Neural cell (in vitro differentiated cells): ENCODE measurements around the gene PHACTR4. TPM values are rescaled to one million over a fixed set of nuclear protein-coding genes. Genes with fewer than 3 reads are reported as not detected.
A peak's percentile ranks its signal among the peaks of the same experiment; 100 is the strongest.
"Not testable (repeated sequence)": the region's sequence is repeated elsewhere in the genome, so short reads cannot be mapped to it uniquely, and the experiment has no call there.

Source experiments
- H2AFZ ChIP-seq: fragments of 200-600, 300-800 bp; sonication (generic), shearing (Covaris generic); 2 replicates; pipeline ENCODE4 v1.6.0; 2014; ENCODE audit warnings: low read depth, mild to moderate bottlenecking, antibody characterized with exemption, low read length, moderate library complexity
- H3F3A ChIP-seq: fragments of 200-600 bp; shearing (Covaris generic); 2 replicates; pipeline ENCODE4 v1.6.1; 2016; ENCODE audit warnings: mild to moderate bottlenecking, moderate library complexity, mixed read lengths, antibody characterized with exemption, low read length; ENCODE audit not compliant: insufficient read depth, poor library complexity, severe bottlenecking
- H3K27ac ChIP-seq: fragments of 200-600, 300-800 bp; sonication (generic), shearing (Covaris generic); 2 replicates; pipeline ENCODE4 v1.5.1; 2014; ENCODE audit warnings: mild to moderate bottlenecking, low read length, moderate library complexity
- H3K27me3 ChIP-seq: fragments of 300-800, 200-600 bp; sonication (generic), shearing (Covaris generic); 2 replicates; pipeline ENCODE4 v1.6.0; 2014; ENCODE audit warnings: mild to moderate bottlenecking, low read depth, low read length, moderate library complexity; ENCODE audit not compliant: insufficient read depth
- H3K36me3 ChIP-seq: fragments of 300-800, 200-600 bp; sonication (generic), shearing (Covaris generic); 2 replicates; pipeline ENCODE4 v1.5.1; 2014; ENCODE audit warnings: mild to moderate bottlenecking, antibody characterized with exemption, low read length, moderate library complexity; ENCODE audit not compliant: insufficient read depth
- H3K4me2 ChIP-seq: fragments of 300-800, 200-600 bp; sonication (generic), shearing (Covaris generic); 2 replicates; pipeline ENCODE4 v1.6.0; 2014; ENCODE audit warnings: mild to moderate bottlenecking, low read length
- H3K4me3 ChIP-seq: fragments of 300-800, 200-600 bp; sonication (generic), shearing (Covaris generic); 2 replicates; pipeline ENCODE4 v1.5.1; 2014; ENCODE audit warnings: mild to moderate bottlenecking, low read length, moderate library complexity
- H3K79me2 ChIP-seq: fragments of 200-600 bp; shearing (Covaris generic); replicated peaks from 2 replicates; pipeline ENCODE4 v1.6.0; 2014; ENCODE audit warnings: mild to moderate bottlenecking, low read length, moderate library complexity; ENCODE audit not compliant: insufficient read depth
- H3K9ac ChIP-seq: fragments of 300-800, 200-600 bp; sonication (generic), shearing (Covaris generic); 2 replicates; pipeline ENCODE4 v1.6.1; 2016; ENCODE audit warnings: mild to moderate bottlenecking, low read length, mixed read lengths
- H3K9me2 ChIP-seq: fragments of 200-600 bp; shearing (Covaris generic); 2 replicates; pipeline ENCODE4 v1.6.1; 2016; ENCODE audit warnings: mild to moderate bottlenecking, low read length, mixed read lengths; ENCODE audit not compliant: insufficient read depth
- H3K9me3 ChIP-seq: fragments of 200-600, 300-800 bp; sonication (generic), shearing (Covaris generic); 2 replicates; pipeline ENCODE4 v1.6.1; 2016; ENCODE audit warnings: mild to moderate bottlenecking, mixed run types, low read length, moderate library complexity, mixed read lengths
- H4K20me1 ChIP-seq: fragments of 200-600 bp; shearing (Covaris generic); 2 replicates; pipeline ENCODE4 v1.6.1; 2016; ENCODE audit warnings: mild to moderate bottlenecking, mixed run types; ENCODE audit not compliant: insufficient read depth
- CTCF ChIP-seq: fragments of 450-650 bp; IDR thresholded peaks from 2 replicates; pipeline ENCODE4 v1.5.1; 2014; ENCODE audit warnings: antibody characterized with exemption, mild to moderate bottlenecking, moderate library complexity; ENCODE audit not compliant: poor library complexity, severe bottlenecking
- EP300 ChIP-seq: fragments of 450-650 bp; conservative IDR thresholded peaks from 2 replicates; pipeline ENCODE4 v1.6.1; 2014; ENCODE audit warnings: antibody characterized with exemption, mild to moderate bottlenecking, moderate library complexity; ENCODE audit not compliant: poor library complexity, severe bottlenecking
- EZH2 ChIP-seq: fragments of 200-600, 300-800 bp; shearing (Covaris generic), sonication (generic); IDR thresholded peaks from 2 replicates; pipeline ENCODE4 v1.6.1; 2014; ENCODE audit warnings: antibody characterized with exemption, low read length, borderline replicate concordance, mild to moderate bottlenecking; ENCODE audit not compliant: insufficient read depth, poor library complexity, severe bottlenecking
- MXI1 ChIP-seq: fragments of 450-650 bp; conservative IDR thresholded peaks from 2 replicates; pipeline ENCODE4 v1.6.1; 2014; ENCODE audit warnings: antibody characterized with exemption, mild to moderate bottlenecking; ENCODE audit not compliant: poor library complexity, severe bottlenecking
- POLR2AphosphoS5 ChIP-seq: IDR thresholded peaks from 2 replicates; pipeline ENCODE4 v1.6.1; 2012
- RAD21 ChIP-seq: fragments of 450-650 bp; conservative IDR thresholded peaks from 2 replicates; pipeline ENCODE4 v1.6.1; 2014; ENCODE audit warnings: antibody characterized with exemption, mild to moderate bottlenecking, moderate library complexity
- REST ChIP-seq: IDR thresholded peaks from 2 replicates; pipeline ENCODE4 v1.6.1; 2012; ENCODE audit warnings: borderline replicate concordance
- SMC3 ChIP-seq: fragments of 450-650 bp; conservative IDR thresholded peaks from 2 replicates; pipeline ENCODE4 v1.6.1; 2014; ENCODE audit warnings: antibody characterized with exemption, mild to moderate bottlenecking, moderate library complexity; ENCODE audit not compliant: poor library complexity
- TAF1 ChIP-seq: IDR thresholded peaks from 2 replicates; pipeline ENCODE4 v1.6.1; 2012; ENCODE audit warnings: low read depth
- polyA plus RNA-seq: library from polyadenylated mRNA; depleted of rRNA; stranded (reverse); fragments of >200 nt; gene quantifications from 2 replicates; pipeline ENCODE4 v1.2.3, GENCODE V29; 2014

Gene PHACTR4
- polyA plus RNA-seq, 1 donor from 2014 or later = 7.9 TPM

DNA sequence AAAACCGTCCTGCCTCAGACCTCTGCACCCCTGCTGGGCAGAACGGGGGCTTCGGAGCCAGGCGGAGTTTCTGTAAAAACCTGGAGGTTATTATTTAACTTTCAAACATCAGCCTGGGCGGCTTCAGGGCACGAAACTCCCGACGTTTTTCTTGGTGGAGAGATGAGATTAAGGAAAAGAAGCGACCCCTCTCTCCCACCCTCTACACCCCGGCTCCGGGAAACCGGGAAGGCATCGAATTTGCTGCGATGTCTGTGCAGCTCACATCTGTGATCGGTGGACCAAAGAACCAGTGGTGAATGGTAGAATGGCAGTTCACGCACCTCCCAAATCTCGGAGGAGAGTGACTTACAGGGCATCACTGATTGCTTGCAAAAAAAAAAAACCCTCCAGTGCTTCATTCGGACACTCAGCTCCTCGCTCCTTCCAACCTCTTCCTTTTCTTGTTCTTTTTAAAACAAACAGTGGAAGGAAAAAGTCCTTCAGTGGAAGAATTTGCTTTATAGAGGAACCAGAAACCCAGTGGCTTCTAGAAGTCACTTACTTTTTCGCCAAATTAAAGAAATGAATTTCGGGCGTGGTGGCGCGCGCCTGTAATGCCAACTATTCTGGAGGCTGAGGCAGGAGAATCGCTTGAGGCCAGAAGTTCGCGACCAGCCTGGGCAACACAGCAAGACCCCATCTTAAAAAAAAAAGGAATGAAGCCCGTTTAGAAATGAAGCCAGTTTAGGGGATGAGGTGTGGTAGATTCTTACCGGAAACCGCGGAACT, 884 bp downstream of the PHACTR4 start:
- H3K9me3 ChIP-seq = no peaks in the 10 kb centered on the region
- peak overlapping the region; percentile 96 for H3K9ac ChIP-seq
- peak overlapping the region; percentile 96 for H2AFZ ChIP-seq
- TF ChIP-seq EP300 (no peak), CTCF (peak; percentile 22)
- H3K4me2 ChIP-seq = peak overlapping the region; percentile 41
- H3K79me2 ChIP-seq = peaks cover 50% of the 10 kb centered on the region
- H3K27ac ChIP-seq = peak overlapping the region; percentile 92
- no peaks in the 10 kb centered on the region for H4K20me1 ChIP-seq
- H3K36me3 ChIP-seq = no peaks in the 10 kb centered on the region
- H3F3A ChIP-seq = no peaks in the 10 kb centered on the region
- peak overlapping the region; percentile 98 for H3K4me3 ChIP-seq
- H3K9me2 ChIP-seq = no peaks in the 10 kb centered on the region
- H3K27me3 ChIP-seq = no peaks in the 10 kb centered on the region

DNA sequence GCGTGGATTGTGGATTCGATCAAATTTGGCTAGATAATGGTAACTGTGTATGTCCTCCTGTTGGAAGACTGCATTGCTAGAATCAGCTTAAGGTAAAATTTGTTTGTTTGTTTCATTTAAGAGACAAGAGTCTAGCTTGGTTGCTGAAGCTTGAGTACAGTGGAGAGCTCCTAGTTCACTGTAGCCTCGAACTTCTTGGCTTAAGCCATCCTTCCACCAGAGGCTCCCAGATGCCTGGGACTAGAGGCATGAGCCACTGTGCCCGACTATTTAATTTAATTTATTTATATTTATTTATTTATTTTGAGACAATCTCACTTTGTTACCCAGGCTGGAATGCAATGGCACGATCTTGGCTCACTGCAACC, 1.5 kb downstream of the PHACTR4 start:
- Histone ChIP-seq H3K9ac (peak overlapping the region; percentile 96), H3K4me2 (peak overlapping the region; percentile 41), H3K27ac (peak overlapping the region; percentile 92), H3K4me3 (peak overlapping the region; percentile 98), H2AFZ (no peak overlapping the region), H3F3A (no peaks in the 10 kb centered on the region), H3K9me2 (no peaks in the 10 kb centered on the region), H4K20me1 (no peaks in the 10 kb centered on the region), H3K36me3 (no peaks in the 10 kb centered on the region), H3K79me2 (peaks cover 53% of the 10 kb centered on the region), H3K27me3 (no peaks in the 10 kb centered on the region), H3K9me3 (no peaks in the 10 kb centered on the region)
- TF ChIP-seq RAD21 (no peak), POLR2AphosphoS5 (no peak), CTCF (no peak), REST (no peak), EZH2 (no peak), TAF1 (no peak), EP300 (no peak), MXI1 (no peak), SMC3 (no peak)

GRCh38 chr1:28373450-28373849, 3.9 kb downstream of the PHACTR4 start:
- H3K79me2 ChIP-seq = peaks cover 58% of the 10 kb centered on the region
- H3F3A ChIP-seq, H4K20me1 ChIP-seq, H3K27me3 ChIP-seq, H3K9me3 ChIP-seq, H3K36me3 ChIP-seq, H2AFZ ChIP-seq, H3K4me2 ChIP-seq, H3K4me3 ChIP-seq, H3K9me2 ChIP-seq, H3K9ac ChIP-seq, H3K27ac ChIP-seq: not testable (repeated sequence)
